Measurements from ENCODE around the gene GRIN3B.

The GRIN3B gene

DNA sequence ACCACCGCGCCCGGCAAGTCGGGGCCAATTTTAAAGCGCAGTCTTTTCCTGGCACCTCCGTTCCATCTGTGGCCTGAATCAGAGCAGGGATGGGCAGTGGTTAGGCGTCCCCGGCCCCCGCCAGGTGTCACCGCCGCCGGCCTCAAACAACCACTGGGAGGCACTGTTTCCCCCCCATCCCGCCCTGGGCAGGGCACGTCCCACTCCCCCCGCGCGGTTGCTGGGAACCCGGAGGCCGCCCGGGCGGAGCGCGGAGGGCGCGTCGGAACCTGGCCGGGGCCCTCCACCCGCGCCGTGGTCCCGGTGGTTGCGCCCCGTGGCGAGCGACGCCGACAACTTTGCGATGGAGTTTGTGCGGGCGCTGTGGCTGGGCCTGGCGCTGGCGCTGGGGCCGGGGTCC lies at the start of gene GRIN3B (continued):
- 0 out of 2 replicates have a peak, but pooled peaks have one; percentile 26 for TF ChIP-seq YY2 (tag by site-specific recombination; IDR thresholded peaks at IDR 0.05)
- peak; percentile 8; the same call in 1 of the 2 replicates for TF ChIP-seq OSR2 (tag by site-specific recombination; IDR thresholded peaks at IDR 0.05)
- no peak for TF ChIP-seq ZNF416 (tag by site-specific recombination; IDR thresholded peaks at IDR 0.05)
- TF ChIP-seq, protein P1, sequence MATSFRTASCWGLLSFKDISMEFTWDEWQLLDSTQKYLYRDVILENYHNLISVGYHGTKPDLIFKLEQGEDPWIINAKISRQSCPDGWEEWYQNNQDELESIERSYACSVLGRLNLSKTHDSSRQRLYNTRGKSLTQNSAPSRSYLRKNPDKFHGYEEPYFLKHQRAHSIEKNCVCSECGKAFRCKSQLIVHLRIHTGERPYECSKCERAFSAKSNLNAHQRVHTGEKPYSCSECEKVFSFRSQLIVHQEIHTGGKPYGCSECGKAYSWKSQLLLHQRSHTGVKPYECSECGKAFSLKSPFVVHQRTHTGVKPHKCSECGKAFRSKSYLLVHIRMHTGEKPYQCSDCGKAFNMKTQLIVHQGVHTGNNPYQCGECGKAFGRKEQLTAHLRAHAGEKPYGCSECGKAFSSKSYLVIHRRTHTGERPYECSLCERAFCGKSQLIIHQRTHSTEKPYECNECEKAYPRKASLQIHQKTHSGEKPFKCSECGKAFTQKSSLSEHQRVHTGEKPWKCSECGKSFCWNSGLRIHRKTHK (tag by site-specific recombination; IDR thresholded peaks at IDR 0.05): no peak
- TF ChIP-seq ZNF768 (tag by site-specific recombination; IDR thresholded peaks at IDR 0.05): no peak
- no peak for TF ChIP-seq ZNF707 (tag by site-specific recombination; IDR thresholded peaks at IDR 0.05)

DNA sequence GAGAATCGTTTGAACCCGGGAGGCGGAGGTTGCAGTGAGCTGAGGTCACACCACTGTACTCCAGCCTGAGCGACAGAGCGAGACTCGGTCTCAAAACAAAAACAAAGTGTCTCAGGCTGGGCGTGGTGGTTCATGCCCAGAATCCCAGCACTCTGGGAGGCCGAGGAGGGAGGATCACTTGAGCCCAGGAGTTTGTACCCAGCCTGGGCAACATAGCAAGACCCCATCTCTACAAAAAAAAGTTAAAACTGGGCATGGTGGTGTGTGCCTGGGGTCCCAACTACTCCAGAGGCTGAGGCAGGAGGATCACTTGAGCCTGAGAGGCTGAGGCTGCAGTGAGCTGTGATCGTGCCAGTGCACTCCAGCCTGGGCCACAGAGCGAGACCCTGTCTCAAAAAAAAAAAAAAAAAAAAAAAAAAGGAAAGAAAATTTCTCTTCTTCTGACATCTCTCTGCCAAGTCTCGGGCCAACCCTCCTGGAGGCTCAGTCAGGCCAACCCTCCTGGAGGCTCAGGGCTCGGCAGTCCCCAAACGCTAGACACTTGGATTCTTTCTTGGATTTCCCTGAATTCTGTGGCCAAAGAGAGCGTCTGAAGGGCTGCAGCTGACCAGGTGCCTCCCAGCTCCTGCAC lies 48.1 kb upstream of the GRIN3B start:
- no peak for TF ChIP-seq ZNF670 (tag by site-specific recombination; IDR thresholded peaks at IDR 0.05; ENCODE audit: low read depth)
- TF ChIP-seq ZNF121 (tag by site-specific recombination; IDR thresholded peaks at IDR 0.05): peak; percentile 98
- no peak for TF ChIP-seq ZNF23 (tag by site-specific recombination; IDR thresholded peaks at IDR 0.05; ENCODE audit: borderline replicate concordance)
- ChIA-PET CTCF (no interaction called here), POLR2A (no interaction called here)
- no peaks in the 10 kb centered on the region for H3K4me1 ChIP-seq (ENCODE audit: control insufficient read depth, insufficient read depth, low read length)
- no peaks in the 10 kb centered on the region for H3K9me3 ChIP-seq (ENCODE audit: control insufficient read depth, insufficient read depth, low read depth, low read length)
- no peak overlapping the region for H3K27ac ChIP-seq (ENCODE audit: extremely low read depth, low read depth, low read length)
- no peak overlapping the region for H3K4me3 ChIP-seq (ENCODE audit: low read depth, low read length)
- peaks cover 0 to 12% of the 10 kb centered on the region in 2 experiments; a peak in 1 of 3 replicates for H3K36me3 ChIP-seq (ENCODE audit: control insufficient read depth in 2 of 2, insufficient read depth in 1 of 2, low read length in 2 of 2)

DNA sequence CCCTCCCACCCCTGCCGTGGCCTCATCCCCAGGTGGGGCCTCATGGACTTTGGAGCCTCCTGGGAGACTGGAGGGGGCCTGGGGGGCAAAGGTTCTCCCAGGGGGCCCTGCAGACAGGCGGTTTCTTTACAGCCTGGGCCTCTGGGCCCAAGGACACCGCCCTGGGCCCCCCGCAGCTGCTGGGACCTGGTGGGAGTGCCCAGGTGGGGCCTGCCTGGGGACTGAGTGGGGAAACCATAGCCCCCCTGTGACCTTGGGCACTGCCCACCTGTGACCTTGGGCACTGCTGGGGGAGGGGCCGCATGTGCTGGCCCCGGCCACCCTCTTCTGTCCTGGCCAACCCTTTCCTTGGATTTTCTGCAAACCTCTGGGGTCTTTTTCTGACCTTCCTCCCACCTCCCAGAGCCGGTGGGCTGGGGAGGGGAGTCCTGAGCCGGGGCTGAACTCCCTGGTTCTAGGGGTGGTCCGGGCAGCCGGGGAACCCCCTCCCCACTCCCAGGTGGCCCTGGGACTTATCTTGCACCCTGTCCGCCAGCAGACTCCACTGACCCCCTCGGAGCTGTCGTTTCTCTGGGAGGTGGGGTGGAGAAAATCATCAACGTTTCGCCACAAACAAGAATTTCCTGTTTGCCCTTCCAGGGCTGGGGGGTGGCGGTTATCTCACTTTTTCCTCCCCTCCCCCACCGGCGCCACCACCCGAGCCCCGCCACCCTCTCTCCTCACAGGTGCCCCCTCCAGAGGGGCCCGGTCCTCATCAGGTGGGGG lies 47.4 kb upstream of the GRIN3B start:
- ChIA-PET POLR2A (no interaction called here), CTCF (no interaction called here)
- no peaks in the 10 kb centered on the region for H3K4me1 ChIP-seq (ENCODE audit: control insufficient read depth, insufficient read depth, low read length)
- 0 out of 2 replicates have a peak overlapping the region, but pooled peaks have one; percentile 9 for H3K27ac ChIP-seq (ENCODE audit: extremely low read depth, low read depth, low read length)
- H3K36me3 ChIP-seq (ENCODE audit: control insufficient read depth in 2 of 2, insufficient read depth in 1 of 2, low read length in 2 of 2): peaks cover 0 to 5% of the 10 kb centered on the region in 2 experiments; a peak in 1 of 3 replicates
- TF ChIP-seq GLIS2 (tag by site-specific recombination; IDR thresholded peaks at IDR 0.05): 0 out of 2 replicates have a peak, but pooled peaks have one; percentile 43
- TF ChIP-seq ZNF747 (tag by site-specific recombination; IDR thresholded peaks at IDR 0.05): no peak
- peak; percentile 81 for TF ChIP-seq ZIC2 (tag by site-specific recombination; IDR thresholded peaks at IDR 0.05)
- TF ChIP-seq, protein P2, sequence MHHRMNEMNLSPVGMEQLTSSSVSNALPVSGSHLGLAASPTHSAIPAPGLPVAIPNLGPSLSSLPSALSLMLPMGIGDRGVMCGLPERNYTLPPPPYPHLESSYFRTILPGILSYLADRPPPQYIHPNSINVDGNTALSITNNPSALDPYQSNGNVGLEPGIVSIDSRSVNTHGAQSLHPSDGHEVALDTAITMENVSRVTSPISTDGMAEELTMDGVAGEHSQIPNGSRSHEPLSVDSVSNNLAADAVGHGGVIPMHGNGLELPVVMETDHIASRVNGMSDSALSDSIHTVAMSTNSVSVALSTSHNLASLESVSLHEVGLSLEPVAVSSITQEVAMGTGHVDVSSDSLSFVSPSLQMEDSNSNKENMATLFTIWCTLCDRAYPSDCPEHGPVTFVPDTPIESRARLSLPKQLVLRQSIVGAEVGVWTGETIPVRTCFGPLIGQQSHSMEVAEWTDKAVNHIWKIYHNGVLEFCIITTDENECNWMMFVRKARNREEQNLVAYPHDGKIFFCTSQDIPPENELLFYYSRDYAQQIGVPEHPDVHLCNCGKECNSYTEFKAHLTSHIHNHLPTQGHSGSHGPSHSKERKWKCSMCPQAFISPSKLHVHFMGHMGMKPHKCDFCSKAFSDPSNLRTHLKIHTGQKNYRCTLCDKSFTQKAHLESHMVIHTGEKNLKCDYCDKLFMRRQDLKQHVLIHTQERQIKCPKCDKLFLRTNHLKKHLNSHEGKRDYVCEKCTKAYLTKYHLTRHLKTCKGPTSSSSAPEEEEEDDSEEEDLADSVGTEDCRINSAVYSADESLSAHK (tag by site-specific recombination; IDR thresholded peaks at IDR 0.05): 0 out of 2 replicates have a peak, but pooled peaks have one; percentile 32
- peak; percentile 98 for TF ChIP-seq GLIS1 (tag by site-specific recombination; IDR thresholded peaks at IDR 0.05)
- TF ChIP-seq ZNF341 (tag by site-specific recombination; IDR thresholded peaks at IDR 0.05; ENCODE audit: low read depth): no peak
- no peak overlapping the region for H3K4me3 ChIP-seq (ENCODE audit: low read depth, low read length)
- H3K9me3 ChIP-seq (ENCODE audit: control insufficient read depth, insufficient read depth, low read depth, low read length): no peaks in the 10 kb centered on the region
